GM21619 (cell line): ENCODE data around the gene MAN1C1.

Experiments
- ATAC-seq: cut with Tn5 transposase; IDR thresholded peaks from one replicate; pipeline ENCODE4 v1.9.1; 2021; ENCODE audit not compliant: unreplicated experiment

MAN1C1 gene

DNA sequence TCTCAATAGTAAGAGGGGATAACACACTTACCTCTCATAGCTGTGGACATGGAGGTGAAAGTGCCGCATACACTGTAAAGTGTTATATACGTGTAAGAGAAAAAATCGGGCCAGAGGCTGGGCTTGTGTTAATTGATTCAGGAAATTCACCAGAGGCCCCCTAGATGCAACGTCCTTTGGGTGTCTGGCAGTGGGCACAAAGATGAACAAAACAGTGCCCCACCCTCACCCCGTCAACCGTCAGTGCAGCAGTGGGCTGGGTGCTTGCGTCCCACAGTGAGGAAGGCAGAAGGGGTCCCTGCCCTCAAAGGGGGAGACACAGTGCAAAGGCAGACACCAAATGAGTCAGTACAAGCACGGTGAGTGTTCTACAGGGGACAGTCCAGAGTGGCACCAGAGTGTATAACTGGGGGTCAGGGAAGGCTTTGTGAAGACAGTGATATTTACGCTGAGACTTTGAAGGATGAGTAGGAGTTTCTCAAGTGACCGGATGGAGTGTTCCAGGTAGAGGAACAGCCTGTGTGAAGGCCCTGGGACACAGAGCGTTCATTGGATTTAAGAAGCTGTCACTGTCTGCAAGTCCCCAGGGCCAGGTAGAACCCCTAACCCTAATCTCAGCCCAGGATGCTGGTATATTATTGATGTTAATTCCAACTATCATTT lies 196.6 kb downstream of the MAN1C1 start:
- no peak for ATAC-seq

- ATAC-seq = no peak
These were observed 197.3 kb downstream of the MAN1C1 start for GRCh38 chr1:25813734-25814471.

GRCh38 chr1:25814549-25815087 lies 198.0 kb downstream of the MAN1C1 start:
- no peak for ATAC-seq

DNA sequence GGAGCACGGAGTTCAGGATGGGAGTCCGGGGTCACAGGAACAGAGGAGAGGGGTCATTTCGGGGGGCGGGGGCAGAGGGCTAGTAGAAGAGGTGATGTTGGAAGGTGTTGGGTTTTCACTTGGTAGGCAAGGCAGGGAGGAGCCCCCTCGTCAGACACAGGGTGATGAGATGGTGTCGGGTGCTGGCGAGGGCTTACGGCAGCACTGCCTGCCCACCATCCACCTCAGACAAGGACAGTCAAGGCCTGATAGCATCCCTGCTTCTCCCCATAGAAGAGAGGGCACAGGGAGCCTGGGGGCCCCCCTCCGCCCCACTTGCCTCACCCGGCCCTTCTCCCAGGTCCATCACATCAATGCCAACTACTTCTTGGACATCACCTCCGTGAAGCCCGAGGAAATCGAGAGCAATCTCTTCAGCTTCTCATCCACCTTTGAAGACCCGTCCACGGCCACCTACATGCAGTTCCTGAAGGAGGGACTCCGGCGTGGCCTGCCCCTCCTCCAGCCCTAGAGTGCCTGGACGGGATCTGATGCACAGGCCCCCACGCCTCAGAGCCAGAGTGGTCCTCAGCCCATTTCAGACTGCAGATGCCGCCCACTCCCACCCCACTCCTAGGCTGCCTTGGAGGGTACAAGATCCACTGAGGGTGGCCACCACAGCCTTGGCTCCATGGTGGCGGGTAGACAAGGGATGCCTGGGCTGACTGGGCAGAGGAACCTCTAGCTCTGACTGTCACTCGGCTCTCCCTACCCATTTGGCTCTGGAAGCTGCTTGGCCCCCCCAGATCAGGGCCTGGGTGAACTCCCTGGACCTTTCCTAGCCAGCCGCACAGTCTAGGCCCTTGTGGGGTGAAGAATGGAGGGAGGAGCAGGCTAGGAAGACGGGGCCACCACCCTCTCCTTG lies 198.9 kb downstream of the MAN1C1 start:
- ATAC-seq = no peak

GRCh38 chr1:25816112-25816718 lies 199.6 kb downstream of the MAN1C1 start:
- no peak for ATAC-seq

GRCh38 chr1:25817840-25818501 lies 201.4 kb downstream of the MAN1C1 start:
- ATAC-seq = no peak

DNA sequence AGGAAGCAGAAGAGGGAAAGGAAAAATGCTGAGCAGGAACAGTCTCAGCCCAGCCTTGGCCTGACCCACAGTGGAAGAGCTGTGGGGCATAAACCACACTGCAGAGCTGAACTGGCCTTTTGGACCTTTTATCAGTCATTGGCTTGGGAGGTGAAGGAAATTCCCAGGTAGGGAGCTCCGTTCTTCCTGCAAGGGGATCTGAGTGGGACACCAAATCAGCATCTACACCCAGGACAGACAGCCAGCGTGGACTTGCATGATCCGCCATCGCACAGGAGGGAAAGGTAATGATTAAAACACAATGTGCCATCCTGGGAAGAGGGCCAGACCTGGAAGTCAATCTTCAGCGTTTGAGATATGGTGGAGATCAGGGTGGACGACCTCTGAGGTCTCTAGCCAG lies 202.0 kb downstream of the MAN1C1 start:
- ATAC-seq = no peak

DNA sequence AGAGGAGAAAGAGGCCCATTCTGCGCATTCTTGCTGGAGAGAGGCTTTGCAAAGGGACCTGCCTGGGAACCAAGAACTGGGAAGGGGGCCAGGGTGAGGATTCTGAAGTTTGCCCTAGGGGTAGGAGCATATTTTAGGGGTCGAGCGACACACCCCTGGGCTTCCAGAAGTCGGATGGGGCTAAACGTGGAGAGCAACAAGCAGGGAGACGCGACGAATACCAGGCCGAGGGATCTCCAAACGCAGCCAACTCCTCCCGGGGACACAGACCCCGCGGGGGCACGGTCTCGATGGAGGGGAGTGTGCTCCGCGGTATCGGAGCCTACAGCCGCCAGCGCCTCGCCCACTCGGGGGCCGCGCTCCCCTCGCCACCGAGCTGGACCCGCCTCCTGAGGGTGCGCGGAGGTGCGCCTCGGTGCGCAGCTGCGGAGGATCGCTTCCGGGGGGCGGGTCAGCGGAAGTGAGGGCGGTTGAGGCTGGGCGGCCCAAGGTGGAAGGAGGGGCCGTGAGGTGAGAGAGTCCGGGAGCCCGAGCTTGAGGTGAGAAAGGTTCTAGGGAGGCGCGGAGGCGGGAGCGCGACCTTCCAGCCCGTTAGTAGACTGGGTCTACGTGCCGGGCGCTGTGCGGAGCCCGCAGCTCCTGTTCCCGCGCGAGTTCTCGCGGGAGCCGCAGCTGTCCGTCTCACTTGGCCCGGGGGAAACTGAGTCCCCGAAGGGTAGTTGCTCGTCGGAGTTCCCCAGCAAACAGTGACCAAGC lies 203.1 kb downstream of the MAN1C1 start, which contains the start of gene MTFR1L:
Gene MTFR1L, plus strand, starts transcription at position 464 of the 756 bp plus-strand sequence. CDS start 3,151 bp downstream, outside the sequence.
- peak; percentile 75 for ATAC-seq

DNA sequence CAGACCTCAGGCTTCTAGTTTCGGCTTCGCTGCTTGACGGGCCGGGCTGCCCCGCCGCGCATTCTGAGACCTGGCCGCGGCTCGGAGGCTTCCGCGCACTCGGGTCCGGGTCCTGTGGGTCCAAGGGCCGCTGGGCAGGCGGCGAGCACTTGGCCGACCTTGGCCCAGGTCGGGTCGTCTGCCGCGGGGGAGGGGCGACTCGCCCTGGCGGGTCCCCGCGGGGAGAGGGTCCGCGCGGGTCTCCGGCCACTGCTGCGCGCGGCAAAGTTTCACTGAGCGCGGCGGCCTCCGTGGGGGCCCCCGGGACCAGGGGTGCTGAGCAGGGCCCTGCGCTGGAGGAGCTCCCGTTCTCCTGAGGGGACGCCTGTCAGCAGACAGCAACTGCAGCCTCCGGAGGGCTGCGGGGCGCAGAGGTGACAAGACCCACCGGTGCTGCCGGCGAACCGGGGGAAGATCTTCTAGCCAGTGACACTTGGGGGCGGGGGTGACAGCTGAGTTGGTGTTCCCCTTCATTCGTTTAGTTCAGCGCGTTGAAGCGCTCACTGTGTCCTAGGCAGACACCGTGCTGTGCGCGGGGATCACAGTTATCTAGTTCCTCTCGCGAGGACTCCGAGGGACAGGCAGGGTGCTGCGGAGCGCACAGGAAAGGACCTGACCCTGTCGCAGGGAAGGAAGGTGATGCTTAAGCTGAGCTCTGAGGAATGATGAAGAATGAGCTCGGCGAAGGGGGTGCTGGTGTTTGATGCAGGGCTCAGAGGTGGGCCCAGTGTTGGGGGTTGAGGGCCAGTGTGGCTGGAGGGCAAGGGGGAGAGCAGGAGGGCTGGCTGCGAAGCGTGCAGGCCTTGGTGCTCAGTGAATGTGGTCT lies 203.9 kb downstream of the MAN1C1 start:
- peak; percentile 53 for ATAC-seq

GRCh38 chr1:25821112-25821476 lies 204.5 kb downstream of the MAN1C1 start:
- ATAC-seq = no peak

DNA sequence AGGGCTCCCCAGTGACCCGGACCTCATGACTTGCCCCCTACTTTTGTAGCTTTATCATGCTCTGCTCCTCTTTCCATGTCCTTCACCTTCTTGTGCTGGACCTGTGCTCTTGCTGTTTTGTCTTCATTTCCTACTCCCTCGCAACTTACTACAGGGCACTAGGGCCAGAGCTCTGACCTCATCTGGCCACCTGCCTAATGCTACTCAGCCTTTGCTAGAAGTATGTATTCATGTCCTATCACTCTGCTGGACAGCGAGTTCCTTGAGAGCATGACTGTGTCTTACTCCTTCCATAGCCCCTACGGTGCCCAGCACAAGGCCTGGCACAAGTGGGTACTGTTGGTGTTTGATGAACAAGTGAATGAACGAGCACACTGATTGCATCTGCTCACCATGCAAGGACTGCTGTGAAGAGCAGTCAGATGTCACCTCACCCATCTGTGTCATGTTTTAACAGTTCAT lies 205.1 kb downstream of the MAN1C1 start:
- no peak for ATAC-seq

DNA sequence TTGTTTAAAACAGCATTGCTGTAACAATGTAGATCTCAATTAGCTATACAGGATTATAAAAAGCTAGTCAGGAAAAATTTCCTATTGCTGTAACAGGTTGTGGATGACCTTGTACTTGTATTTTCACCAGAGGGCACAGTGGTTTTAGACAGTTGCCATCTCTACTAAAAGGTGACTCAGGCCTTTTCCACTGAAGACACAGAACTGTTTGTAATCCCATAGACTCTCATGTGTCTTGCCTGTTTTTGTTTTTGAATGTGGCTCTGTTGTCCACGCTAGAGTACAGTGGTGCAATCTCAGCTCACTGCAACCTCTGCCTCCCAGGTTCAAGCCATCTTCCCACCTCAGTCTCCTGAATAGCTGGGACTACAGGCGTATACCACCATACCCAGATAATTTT lies 209.0 kb downstream of the MAN1C1 start:
- ATAC-seq = no peak

- ATAC-seq = no peak
These were observed 210.0 kb downstream of the MAN1C1 start for GRCh38 chr1:25826571-25826970.

- ATAC-seq = no peak
These were observed 211.9 kb downstream of the MAN1C1 start for GRCh38 chr1:25828491-25828890.

- ATAC-seq = no peak
These were observed 212.5 kb downstream of the MAN1C1 start for GRCh38 chr1:25829046-25829445.

GRCh38 chr1:25831569-25832196 lies 215.1 kb downstream of the MAN1C1 start:
- no peak for ATAC-seq

GRCh38 chr1:25832336-25833037 lies 215.9 kb downstream of the MAN1C1 start:
- no peak for ATAC-seq
